HEK293T (cell line): ENCODE measurements around the gene CALB2.

ENCODE experiments used
- BHLHE40 ChIP-seq: fragments of 450-650 bp; IDR thresholded peaks from 2 replicates; pipeline ENCODE4 v1.6.1; 2016; ENCODE audit warnings: mild to moderate bottlenecking, moderate library complexity, borderline replicate concordance
- SUZ12 ChIP-seq: fragments of 450-650 bp; IDR thresholded peaks from 2 replicates; pipeline ENCODE4 v1.6.1; 2016; ENCODE audit warnings: mild to moderate bottlenecking
- ZNF384 ChIP-seq: fragments of 450-650 bp; IDR thresholded peaks from 2 replicates; pipeline ENCODE4 v1.6.1; 2016

DNA sequence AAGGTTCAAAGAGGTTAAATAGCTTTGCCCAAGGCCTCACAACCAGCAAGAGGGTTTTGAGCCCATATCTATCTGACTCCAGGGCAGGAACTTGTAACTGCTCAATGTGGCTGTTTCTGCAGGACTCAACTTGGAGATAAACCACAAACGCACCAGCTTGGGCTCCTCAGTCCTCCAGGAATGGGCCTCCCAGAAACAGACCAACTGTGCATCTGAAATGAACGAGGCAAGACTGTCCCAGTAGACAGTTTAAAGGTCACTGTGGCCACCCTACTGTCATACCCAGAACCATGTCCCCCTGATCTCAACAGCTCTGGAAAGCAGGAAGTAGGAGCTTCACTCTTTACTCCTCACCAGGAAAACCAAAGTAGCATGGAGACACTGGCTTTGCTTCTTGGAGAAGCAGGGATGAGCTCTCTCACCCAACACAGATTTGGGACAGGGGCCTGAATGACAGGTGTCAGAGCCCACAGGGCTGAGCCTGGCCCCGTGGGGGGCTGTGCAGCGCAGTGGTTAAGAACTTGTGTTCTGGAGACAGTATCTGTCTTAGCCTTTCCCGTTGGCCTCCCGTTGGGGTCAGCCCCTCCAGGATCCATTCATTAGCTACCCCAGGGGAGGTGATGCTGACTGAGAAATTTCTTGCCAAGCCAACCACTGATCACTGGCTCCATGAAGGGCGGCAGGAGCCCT is 2.3 kb upstream of the CALB2 start:
- TF ChIP-seq SUZ12 (no peak), ZNF384 (no peak), BHLHE40 (no peak)
